ENCODE data around the gene SMPD1. TPM values are rescaled to one million over a fixed set of nuclear protein-coding genes. Genes with fewer than 3 reads are reported as not detected.

Gene SMPD1
- total RNA-seq, 1 donor from 2014 or later = 9.9 TPM

- no peak overlapping the region for H3K27ac ChIP-seq (ENCODE audit: low read depth, low read length)
- peaks cover 10 to 15% (median 12%) of the 10 kb centered on the region in 3 donors for H3K36me3 ChIP-seq (ENCODE audit: control insufficient read depth in 3 of 3, insufficient read depth in 3 of 3, low read length in 3 of 3)
- no peaks in the 10 kb centered on the region for H3K27me3 ChIP-seq (ENCODE audit: control insufficient read depth in 3 of 3, insufficient read depth in 3 of 3, low read length in 3 of 3)
- no peaks in the 10 kb centered on the region for H3K9me3 ChIP-seq (ENCODE audit: control insufficient read depth in 3 of 3, low read length in 3 of 3)
- peaks cover 4 to 9% (median 8%) of the 10 kb centered on the region in 3 donors for H3K4me1 ChIP-seq (ENCODE audit: control insufficient read depth in 3 of 3, insufficient read depth in 3 of 3, low read length in 3 of 3)
- H3K4me3 ChIP-seq (ENCODE audit: low read length in 3 of 3) = no peak overlapping the region
- no peak overlapping the region for H3K9ac ChIP-seq (ENCODE audit: low read depth in 1 of 3, low read length in 3 of 3)
Observed at GRCh38 chr11:6413791-6414201, 23.5 kb downstream of the SMPD1 start.

GRCh38 chr11:6414874-6415328, 24.6 kb downstream of the SMPD1 start:
- Histone ChIP-seq H3K4me3 (ENCODE audit: low read length in 3 of 3) (no peak overlapping the region), H3K9me3 (ENCODE audit: control insufficient read depth in 3 of 3, low read length in 3 of 3) (no peaks in the 10 kb centered on the region), H3K36me3 (ENCODE audit: control insufficient read depth in 3 of 3, insufficient read depth in 3 of 3, low read length in 3 of 3) (peaks cover 6 to 10% (median 8%) of the 10 kb centered on the region in 3 donors), H3K4me1 (ENCODE audit: control insufficient read depth in 3 of 3, insufficient read depth in 3 of 3, low read length in 3 of 3) (peaks cover 8 to 13% (median 12%) of the 10 kb centered on the region in 3 donors), H3K27me3 (ENCODE audit: control insufficient read depth in 3 of 3, insufficient read depth in 3 of 3, low read length in 3 of 3) (no peaks in the 10 kb centered on the region), H3K27ac (ENCODE audit: low read depth, low read length) (no peak overlapping the region), H3K9ac (ENCODE audit: low read depth in 1 of 3, low read length in 3 of 3) (no peak overlapping the region)

- Histone ChIP-seq H3K9ac (ENCODE audit: low read depth in 1 of 3, low read length in 3 of 3) (no peak overlapping the region), H3K36me3 (ENCODE audit: control insufficient read depth in 3 of 3, insufficient read depth in 3 of 3, low read length in 3 of 3) (peaks cover 0 to 3% (median 3%) of the 10 kb centered on the region in 3 donors), H3K4me1 (ENCODE audit: control insufficient read depth in 3 of 3, insufficient read depth in 3 of 3, low read length in 3 of 3) (peaks cover 9 to 16% (median 13%) of the 10 kb centered on the region in 3 donors), H3K4me3 (ENCODE audit: low read length in 3 of 3) (no peak overlapping the region), H3K27me3 (ENCODE audit: control insufficient read depth in 3 of 3, insufficient read depth in 3 of 3, low read length in 3 of 3) (no peaks in the 10 kb centered on the region), H3K27ac (ENCODE audit: low read depth, low read length) (no peak overlapping the region), H3K9me3 (ENCODE audit: control insufficient read depth in 3 of 3, low read length in 3 of 3) (no peaks in the 10 kb centered on the region)
Observed at GRCh38 chr11:6415797-6416196, 25.5 kb downstream of the SMPD1 start.

GRCh38 chr11:6417907-6418556, 27.8 kb downstream of the SMPD1 start:
- Histone ChIP-seq H3K4me3 (ENCODE audit: low read length in 3 of 3) (peak overlapping the region; percentile 72 to 83 (median 78)), H3K27me3 (ENCODE audit: control insufficient read depth in 3 of 3, insufficient read depth in 3 of 3, low read length in 3 of 3) (no peaks in the 10 kb centered on the region), H3K4me1 (ENCODE audit: control insufficient read depth in 3 of 3, insufficient read depth in 3 of 3, low read length in 3 of 3) (peaks cover 9 to 16% (median 13%) of the 10 kb centered on the region in 3 donors), H3K27ac (ENCODE audit: low read depth, low read length) (peak overlapping the region; percentile 40), H3K9ac (ENCODE audit: low read depth in 1 of 3, low read length in 3 of 3) (peak overlapping the region; percentile 69 to 95 (median 87)), H3K36me3 (ENCODE audit: control insufficient read depth in 3 of 3, insufficient read depth in 3 of 3, low read length in 3 of 3) (peaks cover 0 to 3% (median 0%) of the 10 kb centered on the region in 3 donors), H3K9me3 (ENCODE audit: control insufficient read depth in 3 of 3, low read length in 3 of 3) (no peaks in the 10 kb centered on the region)

- peak overlapping the region; percentile 40 for H3K27ac ChIP-seq (ENCODE audit: low read depth, low read length)
- H3K9me3 ChIP-seq (ENCODE audit: control insufficient read depth in 3 of 3, low read length in 3 of 3) = no peaks in the 10 kb centered on the region
- H3K4me3 ChIP-seq (ENCODE audit: low read length in 3 of 3) = peak overlapping the region; percentile 72 to 83 (median 78)
- H3K36me3 ChIP-seq (ENCODE audit: control insufficient read depth in 3 of 3, insufficient read depth in 3 of 3, low read length in 3 of 3) = peaks cover 0 to 3% (median 0%) of the 10 kb centered on the region in 3 donors
- peak overlapping the region; percentile 69 to 95 (median 87) for H3K9ac ChIP-seq (ENCODE audit: low read depth in 1 of 3, low read length in 3 of 3)
- no peaks in the 10 kb centered on the region for H3K27me3 ChIP-seq (ENCODE audit: control insufficient read depth in 3 of 3, insufficient read depth in 3 of 3, low read length in 3 of 3)
- H3K4me1 ChIP-seq (ENCODE audit: control insufficient read depth in 3 of 3, insufficient read depth in 3 of 3, low read length in 3 of 3) = peaks cover 9 to 16% (median 13%) of the 10 kb centered on the region in 3 donors
Observed at GRCh38 chr11:6418557-6419008, 28.3 kb downstream of the SMPD1 start.

- Histone ChIP-seq H3K27ac (ENCODE audit: low read depth, low read length) (peak within 1 kb of the TSS; percentile 84), H3K27me3 (ENCODE audit: control insufficient read depth in 3 of 3, insufficient read depth in 3 of 3, low read length in 3 of 3) (no peaks in the 10 kb centered on the region), H3K4me1 (ENCODE audit: control insufficient read depth in 3 of 3, insufficient read depth in 3 of 3, low read length in 3 of 3) (peaks cover 9 to 16% (median 13%) of the 10 kb centered on the region in 3 donors), H3K36me3 (ENCODE audit: control insufficient read depth in 3 of 3, insufficient read depth in 3 of 3, low read length in 3 of 3) (peaks cover 0 to 3% (median 0%) of the 10 kb centered on the region in 3 donors), H3K9ac (ENCODE audit: low read depth in 1 of 3, low read length in 3 of 3) (peak within 1 kb of the TSS; percentile 87 to 95 (median 88)), H3K9me3 (ENCODE audit: control insufficient read depth in 3 of 3, low read length in 3 of 3) (no peaks in the 10 kb centered on the region), H3K4me3 (ENCODE audit: low read length in 3 of 3) (peak within 1 kb of the TSS; percentile 73 to 83 (median 78))
Observed at GRCh38 chr11:6419009-6419631, 28.8 kb downstream of the SMPD1 start, which contains the start of gene APBB1. Gene APBB1, minus strand, starts transcription at chr11:6419094. Its CDS starts 7,747 bp downstream, at chr11:6411347.

GRCh38 chr11:6420677-6421076, 30.4 kb downstream of the SMPD1 start:
- H3K27me3 ChIP-seq (ENCODE audit: control insufficient read depth in 3 of 3, insufficient read depth in 3 of 3, low read length in 3 of 3) = no peaks in the 10 kb centered on the region
- no peak overlapping the region for H3K27ac ChIP-seq (ENCODE audit: low read depth, low read length)
- no peak overlapping the region for H3K9ac ChIP-seq (ENCODE audit: low read depth in 1 of 3, low read length in 3 of 3)
- H3K36me3 ChIP-seq (ENCODE audit: control insufficient read depth in 3 of 3, insufficient read depth in 3 of 3, low read length in 3 of 3) = peaks cover 0 to 3% (median 0%) of the 10 kb centered on the region in 3 donors
- no peak overlapping the region for H3K4me3 ChIP-seq (ENCODE audit: low read length in 3 of 3)
- H3K4me1 ChIP-seq (ENCODE audit: control insufficient read depth in 3 of 3, insufficient read depth in 3 of 3, low read length in 3 of 3) = peaks cover 9 to 13% (median 12%) of the 10 kb centered on the region in 3 donors
- H3K9me3 ChIP-seq (ENCODE audit: control insufficient read depth in 3 of 3, low read length in 3 of 3) = no peaks in the 10 kb centered on the region

- Histone ChIP-seq H3K36me3 (ENCODE audit: control insufficient read depth in 3 of 3, insufficient read depth in 3 of 3, low read length in 3 of 3) (no peaks in the 10 kb centered on the region), H3K9ac (ENCODE audit: low read depth in 1 of 3, low read length in 3 of 3) (no peak overlapping the region), H3K27me3 (ENCODE audit: control insufficient read depth in 3 of 3, insufficient read depth in 3 of 3, low read length in 3 of 3) (no peaks in the 10 kb centered on the region), H3K9me3 (ENCODE audit: control insufficient read depth in 3 of 3, low read length in 3 of 3) (no peaks in the 10 kb centered on the region), H3K27ac (ENCODE audit: low read depth, low read length) (no peak overlapping the region), H3K4me3 (ENCODE audit: low read length in 3 of 3) (no peak overlapping the region), H3K4me1 (ENCODE audit: control insufficient read depth in 3 of 3, insufficient read depth in 3 of 3, low read length in 3 of 3) (no peaks in the 10 kb centered on the region)
Observed at GRCh38 chr11:6427516-6427915, 37.2 kb downstream of the SMPD1 start.

- no peak overlapping the region for H3K4me3 ChIP-seq (ENCODE audit: low read length in 3 of 3)
- no peaks in the 10 kb centered on the region for H3K36me3 ChIP-seq (ENCODE audit: control insufficient read depth in 3 of 3, insufficient read depth in 3 of 3, low read length in 3 of 3)
- H3K4me1 ChIP-seq (ENCODE audit: control insufficient read depth in 3 of 3, insufficient read depth in 3 of 3, low read length in 3 of 3) = no peaks in the 10 kb centered on the region
- H3K27ac ChIP-seq (ENCODE audit: low read depth, low read length) = no peak overlapping the region
- no peak overlapping the region for H3K9ac ChIP-seq (ENCODE audit: low read depth in 1 of 3, low read length in 3 of 3)
- H3K27me3 ChIP-seq (ENCODE audit: control insufficient read depth in 3 of 3, insufficient read depth in 3 of 3, low read length in 3 of 3) = no peaks in the 10 kb centered on the region
- no peaks in the 10 kb centered on the region for H3K9me3 ChIP-seq (ENCODE audit: control insufficient read depth in 3 of 3, low read length in 3 of 3)
Observed at GRCh38 chr11:6431861-6432260, 41.6 kb downstream of the SMPD1 start.
